Measurements from ENCODE around the gene FGFR2.

DNA sequence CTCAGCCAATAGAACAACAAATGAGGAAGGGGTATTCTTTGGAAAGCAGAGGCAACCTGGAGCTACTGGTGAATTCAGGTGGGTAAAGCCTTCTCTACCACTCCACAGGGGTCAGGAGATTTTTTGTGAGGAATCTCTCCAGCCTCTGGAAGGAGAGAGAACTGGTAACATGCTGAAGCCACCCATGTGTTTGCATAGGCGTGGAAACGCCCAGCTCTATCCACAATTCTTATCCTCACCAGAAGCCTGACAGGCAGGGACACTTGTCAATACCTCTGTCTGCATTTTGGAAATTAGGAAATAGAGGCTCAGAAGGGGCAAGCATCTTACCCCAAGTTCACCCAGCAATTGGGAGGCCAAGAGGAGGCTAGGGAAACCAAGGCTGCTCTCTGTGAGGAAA, 133.7 kb downstream of the FGFR2 start:
- TF ChIP-seq POLR2AphosphoS5 (IDR thresholded peaks at IDR 0.05; ENCODE audit: low read depth, low read length) (no peak), EP300 (IDR thresholded peaks at IDR 0.05; ENCODE audit: borderline replicate concordance in 1 of 2, low read depth in 1 of 2, low read length in 1 of 2) (no peak), MEF2A (IDR thresholded peaks at IDR 0.05; ENCODE audit: borderline replicate concordance, low read depth) (no peak), RXRA (IDR thresholded peaks at IDR 0.05; ENCODE audit: borderline replicate concordance, low read depth) (no peak), TCF12 (IDR thresholded peaks at IDR 0.05) (no peak), TAF1 (IDR thresholded peaks at IDR 0.05; ENCODE audit: borderline replicate concordance, low read depth, low read length) (no peak), JUND (IDR thresholded peaks at IDR 0.05) (no peak), RAD21 (IDR thresholded peaks at IDR 0.05; ENCODE audit: low read length) (no peak), RCOR1 (IDR thresholded peaks at IDR 0.05; ENCODE audit: low read length) (no peak), EZH2phosphoT487 (IDR thresholded peaks at IDR 0.05; ENCODE audit: borderline replicate concordance, low read depth) (no peak), SIN3A (IDR thresholded peaks at IDR 0.05; ENCODE audit: borderline replicate concordance, low read depth, low read length) (no peak), RFX5 (IDR thresholded peaks at IDR 0.05; ENCODE audit: low read length) (no peak), GATA2 (CRISPR knock-in tag; IDR thresholded peaks at IDR 0.05) (no peak)
- TF ChIP-seq, protein P1, sequence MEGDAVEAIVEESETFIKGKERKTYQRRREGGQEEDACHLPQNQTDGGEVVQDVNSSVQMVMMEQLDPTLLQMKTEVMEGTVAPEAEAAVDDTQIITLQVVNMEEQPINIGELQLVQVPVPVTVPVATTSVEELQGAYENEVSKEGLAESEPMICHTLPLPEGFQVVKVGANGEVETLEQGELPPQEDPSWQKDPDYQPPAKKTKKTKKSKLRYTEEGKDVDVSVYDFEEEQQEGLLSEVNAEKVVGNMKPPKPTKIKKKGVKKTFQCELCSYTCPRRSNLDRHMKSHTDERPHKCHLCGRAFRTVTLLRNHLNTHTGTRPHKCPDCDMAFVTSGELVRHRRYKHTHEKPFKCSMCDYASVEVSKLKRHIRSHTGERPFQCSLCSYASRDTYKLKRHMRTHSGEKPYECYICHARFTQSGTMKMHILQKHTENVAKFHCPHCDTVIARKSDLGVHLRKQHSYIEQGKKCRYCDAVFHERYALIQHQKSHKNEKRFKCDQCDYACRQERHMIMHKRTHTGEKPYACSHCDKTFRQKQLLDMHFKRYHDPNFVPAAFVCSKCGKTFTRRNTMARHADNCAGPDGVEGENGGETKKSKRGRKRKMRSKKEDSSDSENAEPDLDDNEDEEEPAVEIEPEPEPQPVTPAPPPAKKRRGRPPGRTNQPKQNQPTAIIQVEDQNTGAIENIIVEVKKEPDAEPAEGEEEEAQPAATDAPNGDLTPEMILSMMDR (IDR thresholded peaks at IDR 0.05), result no peak

All from SK-N-SH (cell line).